GM10266 (cell line): Measurements from ENCODE around the gene CCDC92B.

ENCODE experiments used
- DNase-seq: peaks from one replicate; pipeline ENCODE4 v3.0.0; 2012; ENCODE audit errors: extremely low spot score
- CTCF ChIP-seq: IDR thresholded peaks from 2 replicates; pipeline ENCODE4 v1.5.1; 2012; ENCODE audit warnings: mild to moderate bottlenecking, low read depth; ENCODE audit not compliant: control insufficient read depth, insufficient read depth; ENCODE audit errors: missing control alignments

CCDC92B gene

GRCh38 chr17:2721603-2722002 is 27.8 kb downstream of the CCDC92B start:
- peak; percentile 44 for DNase-seq
- TF ChIP-seq CTCF: no peak

GRCh38 chr17:2719861-2720260 is 29.6 kb downstream of the CCDC92B start:
- DNase-seq: no peak
- no peak for TF ChIP-seq CTCF

GRCh38 chr17:2718150-2718938 is 31.1 kb downstream of the CCDC92B start:
- TF ChIP-seq CTCF: no peak
- DNase-seq: no peak

- TF ChIP-seq CTCF: no peak
- DNase-seq: no peak
Measured at GRCh38 chr17:2716649-2717048, 32.8 kb downstream of the CCDC92B start.

GRCh38 chr17:2713881-2714280 is 35.6 kb downstream of the CCDC92B start:
- no peak for TF ChIP-seq CTCF

GRCh38 chr17:2712300-2713043 is 37.0 kb downstream of the CCDC92B start:
- no peak for TF ChIP-seq CTCF
- DNase-seq: no peak

More at GRCh38 chr17:2713881-2714280, 35.6 kb downstream of the CCDC92B start:
- no peak for DNase-seq

GRCh38 chr17:2711608-2712299 is 37.7 kb downstream of the CCDC92B start, which contains the start of gene CLUH:
Gene CLUH, minus strand, starts transcription at chr17:2711764. Its CDS starts 103 bp downstream, at chr17:2711661.
- peak; percentile 99 for DNase-seq
- TF ChIP-seq CTCF: no peak
